ELR (cell line): ENCODE results near the gene UTS2B.

Source experiments
- DNase-seq: peaks from one replicate; pipeline ENCODE4 v3.0.0-alpha.2; 2015; ENCODE audit warnings: low read depth

UTS2B gene

DNA sequence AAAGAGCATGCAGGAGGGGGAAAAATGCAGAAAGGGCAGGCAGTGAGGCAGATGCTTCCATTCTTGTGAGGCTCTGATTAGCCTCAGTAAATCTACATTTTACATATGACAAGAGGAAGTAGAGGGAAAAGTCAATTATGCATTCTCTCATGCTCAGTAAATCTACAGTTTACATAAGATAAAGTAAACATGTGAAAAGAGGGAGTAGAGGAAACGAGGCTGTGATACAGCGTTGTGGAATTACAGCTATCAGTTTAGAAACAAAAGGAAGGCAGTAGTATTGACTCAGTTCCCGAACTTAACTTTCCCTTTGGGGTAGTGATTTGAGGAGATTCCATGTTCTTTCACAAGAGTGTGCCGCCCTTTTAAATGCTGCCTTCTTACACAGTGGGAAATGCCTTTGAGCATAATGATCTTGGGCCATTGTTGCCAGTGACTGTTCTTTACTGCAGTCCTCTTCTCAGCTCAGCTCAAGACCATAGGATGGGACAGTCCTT lies 92.0 kb downstream of the UTS2B start:
- DNase-seq, result peak; percentile 81

DNA sequence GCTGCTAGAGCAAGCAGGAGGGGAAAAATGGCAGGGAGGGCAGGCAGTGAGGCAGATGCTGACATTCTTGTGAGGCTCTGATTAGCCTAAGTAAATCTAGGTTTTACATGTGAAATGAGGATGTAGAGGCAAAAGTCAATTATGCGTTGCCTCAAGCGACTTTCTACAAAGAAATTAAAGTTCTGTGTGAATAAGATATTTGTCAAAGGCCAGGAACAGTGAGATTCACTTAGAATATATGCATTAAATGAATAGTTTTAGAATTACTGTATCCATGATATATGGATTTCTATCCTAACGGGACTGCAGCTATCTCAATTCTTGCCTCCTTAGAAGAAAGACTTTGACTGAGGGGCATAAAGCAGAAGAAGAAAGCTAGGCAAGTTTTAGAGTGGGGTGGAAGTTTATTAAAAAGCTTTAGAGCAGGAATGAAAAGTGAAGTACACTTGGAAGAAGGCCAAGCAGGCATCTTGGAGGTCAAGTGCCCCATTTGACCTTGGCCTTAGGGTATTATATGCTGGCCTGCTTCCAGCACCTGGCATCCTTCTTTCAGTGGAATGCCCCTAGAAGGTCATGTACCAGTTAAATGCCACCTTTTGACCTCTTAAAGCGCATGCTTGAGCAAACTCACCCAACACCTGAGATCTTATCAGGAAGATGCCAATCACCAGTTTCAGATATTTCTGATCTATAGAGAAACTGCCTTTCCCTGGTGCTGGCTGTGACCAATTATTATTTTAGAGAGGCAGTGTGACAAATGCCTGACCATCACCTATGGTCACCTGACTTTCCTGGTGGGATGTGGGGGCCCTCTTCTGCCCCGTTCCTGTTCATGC lies 93.1 kb downstream of the UTS2B start:
- no peak for DNase-seq

DNA sequence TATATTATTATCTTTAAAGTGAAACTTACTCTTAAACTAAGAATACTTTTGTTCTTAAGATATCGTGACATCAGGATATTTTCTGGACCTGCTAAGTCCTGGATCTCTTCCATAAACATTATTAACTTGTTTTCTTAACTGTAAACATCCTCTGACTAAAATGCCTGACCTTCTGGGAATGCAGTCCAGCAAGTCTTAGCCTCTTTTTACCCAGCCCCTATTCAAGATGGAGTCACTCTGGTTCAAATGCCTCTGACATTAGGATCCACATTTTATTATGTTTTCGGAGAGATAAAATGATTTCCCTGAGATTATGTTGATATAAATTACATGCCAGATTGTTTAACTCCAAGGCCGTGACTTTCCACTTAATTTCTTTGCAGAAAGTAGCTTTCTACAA lies 93.7 kb downstream of the UTS2B start:
- DNase-seq, result peak; percentile 65

DNA sequence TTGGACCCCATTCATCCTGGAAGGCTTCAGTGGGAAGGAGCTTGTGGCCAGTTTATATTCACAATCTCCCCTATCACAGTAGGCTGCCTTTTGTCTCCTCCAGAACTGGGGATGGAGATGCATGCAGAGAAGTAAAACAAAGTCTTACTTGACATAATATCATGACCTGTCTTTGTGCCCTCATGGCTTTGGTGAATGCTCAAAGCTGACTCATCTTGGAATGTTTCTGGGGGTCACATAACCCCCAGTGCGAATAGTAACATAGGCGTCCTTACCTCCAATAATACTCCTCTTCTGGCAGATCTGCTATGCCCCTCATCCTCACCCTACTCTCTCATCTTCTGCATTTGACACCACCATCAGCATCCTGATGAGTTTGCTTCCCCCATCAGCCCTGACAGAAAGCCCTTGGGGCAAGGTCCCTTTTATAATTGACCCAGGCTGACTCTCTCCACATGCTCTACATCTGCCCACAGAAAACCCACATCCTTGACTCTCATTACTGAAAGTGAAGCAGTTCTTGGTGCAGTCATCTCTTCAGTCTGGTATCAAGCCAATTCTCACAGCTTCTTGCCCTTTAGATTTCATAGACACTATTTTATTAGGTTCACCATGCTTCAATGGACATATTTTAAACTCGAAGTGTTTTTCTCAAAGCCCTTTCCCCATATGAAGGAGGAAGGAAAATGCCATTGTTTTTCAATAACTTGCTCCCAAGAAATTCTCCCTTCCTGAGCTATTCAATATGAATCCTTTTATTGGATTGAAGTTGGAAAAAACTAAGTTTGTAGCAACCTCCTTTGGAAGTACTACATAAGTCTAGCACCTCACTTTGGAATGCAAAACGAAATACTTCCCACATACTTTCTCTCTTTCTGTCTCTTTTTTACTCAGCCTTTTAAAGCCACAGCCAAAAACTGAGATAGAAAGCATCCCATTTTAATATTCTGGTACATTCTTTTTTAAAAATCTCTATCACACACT lies 94.7 kb downstream of the UTS2B start:
- peak; percentile 84 for DNase-seq

DNA sequence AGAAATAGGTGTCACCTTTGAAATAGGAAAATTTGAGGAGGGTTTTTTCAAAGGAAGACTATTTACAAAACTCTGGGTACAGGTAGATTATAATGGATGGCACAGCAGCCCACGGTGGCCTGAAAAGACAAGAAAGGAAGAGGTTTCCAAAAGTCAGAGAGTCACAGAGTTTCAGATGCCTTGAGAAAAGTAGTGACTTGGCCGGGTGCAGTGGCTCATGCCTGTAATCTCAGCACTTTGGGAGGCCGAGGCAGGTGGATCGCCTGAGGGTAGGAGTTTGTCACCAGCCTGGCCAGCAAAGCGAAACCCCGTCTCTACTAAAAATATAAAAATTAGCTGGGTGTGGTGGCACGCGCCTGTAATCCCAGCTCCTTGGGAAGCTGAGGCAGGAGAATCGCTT lies 96.1 kb downstream of the UTS2B start:
- no peak for DNase-seq

DNA sequence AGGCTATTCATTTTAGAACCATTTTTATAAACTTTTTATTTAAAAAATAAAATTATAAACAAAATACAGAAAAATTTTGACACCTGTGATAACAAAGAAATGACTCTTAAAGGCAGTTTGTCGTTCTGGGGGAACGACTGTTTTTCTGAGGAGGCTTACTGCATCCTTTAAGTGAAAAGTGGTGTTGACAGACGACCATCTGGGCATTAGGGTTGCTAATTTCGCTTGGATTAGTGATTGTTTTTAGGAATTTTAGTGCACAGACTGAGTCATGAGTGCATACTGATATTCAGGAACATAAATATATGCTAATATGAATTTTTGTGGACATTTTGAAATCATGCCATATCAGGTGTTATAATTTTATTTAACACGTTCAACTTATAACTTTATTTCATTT lies 102.8 kb downstream of the UTS2B start:
- DNase-seq, result no peak

DNA sequence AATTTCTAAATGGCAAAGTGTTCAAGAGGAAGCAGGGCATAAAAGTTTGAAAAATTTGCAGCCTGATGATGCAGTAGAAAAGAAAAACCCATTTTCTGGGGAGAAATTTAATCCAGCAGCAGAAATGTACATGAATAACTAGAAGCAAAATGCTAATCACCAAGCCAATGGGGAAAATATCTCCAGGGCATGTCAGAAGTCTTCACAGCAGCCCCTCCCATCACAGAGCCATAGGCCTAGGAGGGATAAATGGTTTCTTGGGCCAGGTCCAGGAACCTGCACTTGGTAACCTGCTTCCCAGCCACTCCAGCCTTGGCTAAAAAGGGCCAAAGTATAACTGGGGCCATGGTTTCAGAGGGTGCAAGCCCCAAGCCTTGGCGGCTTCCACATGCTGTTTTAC lies 108.7 kb downstream of the UTS2B start:
- DNase-seq, result no peak

DNA sequence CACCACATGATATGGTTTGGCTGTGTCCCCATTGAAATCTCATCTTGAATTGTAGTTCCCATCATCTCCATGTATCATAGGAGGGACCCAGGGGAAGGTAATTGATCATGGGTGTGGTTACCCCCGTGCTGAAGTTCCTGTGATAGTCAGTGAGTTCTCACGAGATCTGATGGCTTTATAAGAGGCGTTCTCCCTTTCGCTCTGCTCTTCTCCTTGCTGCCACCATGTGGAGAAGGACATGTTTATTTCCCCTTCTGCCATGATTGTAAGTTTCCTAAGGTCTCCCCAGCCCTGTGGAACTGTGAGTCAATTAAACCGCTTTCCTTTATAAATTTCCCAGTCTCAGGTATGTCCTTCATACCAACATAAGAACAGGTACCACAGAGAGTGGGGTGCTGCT lies 109.4 kb downstream of the UTS2B start:
- DNase-seq, result peak; percentile 11

DNA sequence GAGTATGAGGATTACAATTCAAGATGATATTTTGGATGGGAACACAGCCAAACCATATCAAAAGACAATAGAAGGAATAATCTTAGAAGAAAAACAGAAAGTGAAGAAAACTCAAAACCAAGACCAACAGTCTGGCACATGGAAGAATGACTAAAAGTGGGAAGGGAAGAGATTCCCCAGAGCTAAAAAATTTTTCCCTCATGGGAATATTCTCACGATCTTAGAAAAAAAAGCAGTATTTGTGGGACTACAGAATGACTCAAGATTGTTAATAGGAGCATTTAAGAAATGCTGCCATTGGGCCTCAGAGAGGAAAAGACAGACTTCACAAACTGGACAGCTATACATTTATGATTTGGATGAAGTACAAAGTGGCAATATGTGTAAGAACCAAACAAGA lies 113.0 kb downstream of the UTS2B start:
- no peak for DNase-seq
